ENCODE measurements around the gene TBC1D19. TPM values are rescaled to one million over a fixed set of nuclear protein-coding genes. Genes with fewer than 3 reads are reported as not detected.

The TBC1D19 gene
- total RNA-seq, 1 donor from 2014 or later = 8.8 TPM

Other genes with a start within 250 kb of the TBC1D19 start
- gene CCKAR, start 93.6 kb upstream of the TBC1D19 start, total RNA-seq = not detected in 2 replicates

Data from pulmonary artery endothelial cell (primary cell).